Thyroid gland (tissue), 4 donors: ENCODE data around the gene PDXDC1. TPM values are rescaled to one million over a fixed set of nuclear protein-coding genes. Genes with fewer than 3 reads are reported as not detected.

Experiments
- DNase-seq, 2 donors: peaks; one replicate each; pipeline ENCODE4 v3.0.0-alpha.2; 2019
- H3K27ac ChIP-seq, 3 donors: fragments of 200-600 bp; sonication (generic); 1 replicate in 2 of 3; 2 replicates in 1 of 3; pipeline ENCODE4 v1.5.1; 2016 to 2019; ENCODE audit warnings: mild to moderate bottlenecking in 1 of 3, moderate library complexity in 1 of 3
- H3K27me3 ChIP-seq: fragments of 200-600 bp; sonication (generic); one replicate; pipeline ENCODE4 v1.5.1; 2019
- H3K36me3 ChIP-seq, 2 donors: fragments of 200-600 bp; sonication (generic); one replicate each; pipeline ENCODE4 v1.5.1; 2016 to 2019
- H3K4me1 ChIP-seq, 2 donors: fragments of 200-600 bp; sonication (generic); one replicate each; pipeline ENCODE4 v1.5.1; 2017 to 2019
- H3K4me3 ChIP-seq, 3 donors: fragments of 200-600 bp; sonication (generic); replicated peaks in 1 of 3; 1 replicate in 2 of 3; 2 replicates in 1 of 3; pipeline ENCODE4 v1.5.1; 2016; ENCODE audit warnings: mild to moderate bottlenecking in 1 of 3
- H3K9me3 ChIP-seq: fragments of 200-600 bp; sonication (generic); one replicate; pipeline ENCODE4 v1.5.1; 2017
- POLR2A ChIP-seq, 2 donors: fragments of 450-650 bp; IDR thresholded peaks; one replicate each; pipeline ENCODE4 v1.6.1; 2017; ENCODE audit warnings: antibody characterized with exemption in 2 of 2, mild to moderate bottlenecking in 2 of 2, moderate library complexity in 1 of 2
- WGBS, 2 donors: methylation state at CpG; one replicate each; pipeline ENCODE4 v1.1.5; 2017; 5-methylcytosine and 5-hydroxymethylcytosine counted together
- intact Hi-C: fragments of 100-400 bp; cut with DNase I; formaldehyde crosslinking; loops from one replicate; pipeline ENCODE4 v1.15.1; 2023
- total RNA-seq, 4 donors: library from RNA; depleted of rRNA; stranded (reverse); fragments of >200 nt; gene quantifications; one replicate each; pipeline ENCODE4 v1.2.3, GENCODE V29; 2016
- TF ChIP-seq, protein P1 (sequence below), 6 experiments: fragments of 200-600 bp in 3 of 6; fragments of 450-650 bp in 3 of 6; sonication (generic) in 3 of 6; IDR thresholded peaks; one replicate each; pipeline ENCODE4 v1.5.1; 2016 to 2019; ENCODE audit warnings: antibody characterized with exemption in 6 of 6, mild to moderate bottlenecking in 2 of 6, inconsistent platforms in 1 of 6, moderate library complexity in 1 of 6

PDXDC1 gene
- total RNA-seq, 4 donors from 2014 or later = 80.5 to 172 (median 117) TPM

- no peak overlapping the region for H3K4me3 ChIP-seq
- WGBS, 2 donors = 80 to 82% methylated on average over 14 to 15 of the region's 15 CpGs
- no peaks in the 10 kb centered on the region for H3K4me1 ChIP-seq
- TF ChIP-seq, protein P1, sequence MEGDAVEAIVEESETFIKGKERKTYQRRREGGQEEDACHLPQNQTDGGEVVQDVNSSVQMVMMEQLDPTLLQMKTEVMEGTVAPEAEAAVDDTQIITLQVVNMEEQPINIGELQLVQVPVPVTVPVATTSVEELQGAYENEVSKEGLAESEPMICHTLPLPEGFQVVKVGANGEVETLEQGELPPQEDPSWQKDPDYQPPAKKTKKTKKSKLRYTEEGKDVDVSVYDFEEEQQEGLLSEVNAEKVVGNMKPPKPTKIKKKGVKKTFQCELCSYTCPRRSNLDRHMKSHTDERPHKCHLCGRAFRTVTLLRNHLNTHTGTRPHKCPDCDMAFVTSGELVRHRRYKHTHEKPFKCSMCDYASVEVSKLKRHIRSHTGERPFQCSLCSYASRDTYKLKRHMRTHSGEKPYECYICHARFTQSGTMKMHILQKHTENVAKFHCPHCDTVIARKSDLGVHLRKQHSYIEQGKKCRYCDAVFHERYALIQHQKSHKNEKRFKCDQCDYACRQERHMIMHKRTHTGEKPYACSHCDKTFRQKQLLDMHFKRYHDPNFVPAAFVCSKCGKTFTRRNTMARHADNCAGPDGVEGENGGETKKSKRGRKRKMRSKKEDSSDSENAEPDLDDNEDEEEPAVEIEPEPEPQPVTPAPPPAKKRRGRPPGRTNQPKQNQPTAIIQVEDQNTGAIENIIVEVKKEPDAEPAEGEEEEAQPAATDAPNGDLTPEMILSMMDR (IDR thresholded peaks at IDR 0.05) = no peak
- no peak for TF ChIP-seq POLR2A (IDR thresholded peaks at IDR 0.05)
- no peak overlapping the region for H3K27ac ChIP-seq
- H3K36me3 ChIP-seq = peaks cover 78 to 88% of the 10 kb centered on the region in 2 donors
- intact Hi-C loops = no loop called here
- no peak for DNase-seq
- H3K27me3 ChIP-seq = no peaks in the 10 kb centered on the region
- no peaks in the 10 kb centered on the region for H3K9me3 ChIP-seq
These were observed 60.4 kb downstream of the PDXDC1 start for GRCh38 chr16:15035163-15035729.

GRCh38 chr16:15037003-15037402, 62.2 kb downstream of the PDXDC1 start:
- intact Hi-C loops = no loop called here
- Histone ChIP-seq H3K36me3 (peaks cover 83 to 88% of the 10 kb centered on the region in 2 donors), H3K27ac (no peak overlapping the region), H3K27me3 (no peaks in the 10 kb centered on the region), H3K4me1 (peaks cover 0 to 7% of the 10 kb centered on the region in 2 donors), H3K4me3 (no peak overlapping the region), H3K9me3 (no peaks in the 10 kb centered on the region)
- WGBS, 2 donors = 90 to 94% methylated on average over 10 of the region's 10 CpGs
- TF ChIP-seq, protein P1 (IDR thresholded peaks at IDR 0.05) = no peak
- no peak for TF ChIP-seq POLR2A (IDR thresholded peaks at IDR 0.05)
- no peak for DNase-seq

DNA sequence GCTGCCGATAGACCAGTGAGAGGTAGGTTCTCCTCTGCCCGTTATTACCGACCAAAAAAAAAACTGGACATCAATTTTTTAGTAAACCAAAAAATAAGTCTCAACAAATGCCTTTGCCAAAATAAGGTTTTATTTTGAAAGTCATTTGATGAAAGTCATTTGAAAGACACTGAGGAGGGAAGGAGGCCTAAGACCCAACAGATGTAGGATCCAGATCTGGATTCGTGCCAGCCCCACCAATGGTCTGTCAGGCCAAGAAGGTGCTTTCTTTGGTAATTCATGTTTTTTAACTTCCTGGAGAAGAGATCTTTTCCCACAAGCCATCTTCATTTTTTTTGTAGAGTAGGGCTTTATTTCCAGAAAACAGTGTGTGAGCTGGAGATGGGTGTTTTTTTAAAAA, 62.9 kb downstream of the PDXDC1 start:
- intact Hi-C loops = no loop called here

GRCh38 chr16:15038689-15039088, 63.9 kb downstream of the PDXDC1 start:
- intact Hi-C loops = no loop called here

More for the DNA sequence above, 62.9 kb downstream of the PDXDC1 start:
- Histone ChIP-seq H3K4me1 (peaks cover 0 to 7% of the 10 kb centered on the region in 2 donors), H3K27me3 (no peaks in the 10 kb centered on the region), H3K36me3 (peaks cover 76 to 81% of the 10 kb centered on the region in 2 donors), H3K27ac (no peak overlapping the region), H3K4me3 (no peak overlapping the region), H3K9me3 (no peaks in the 10 kb centered on the region)
- DNase-seq = no peak
- WGBS, 2 donors = 91 to 96% methylated on average over 4 of the region's 4 CpGs
- TF ChIP-seq, protein P1 (IDR thresholded peaks at IDR 0.05) = no peak
- TF ChIP-seq POLR2A (IDR thresholded peaks at IDR 0.05) = no peak

More at GRCh38 chr16:15038689-15039088, 63.9 kb downstream of the PDXDC1 start:
- Histone ChIP-seq H3K4me1 (peaks cover 0 to 7% of the 10 kb centered on the region in 2 donors), H3K4me3 (no peak overlapping the region), H3K36me3 (peaks cover 71% of the 10 kb centered on the region in 2 donors), H3K9me3 (no peaks in the 10 kb centered on the region), H3K27ac (no peak overlapping the region), H3K27me3 (no peaks in the 10 kb centered on the region)
- 87 to 92% methylated on average over 7 to 9 of the region's 9 CpGs for WGBS, 2 donors
- no peak for DNase-seq
- no peak for TF ChIP-seq POLR2A (IDR thresholded peaks at IDR 0.05)
- TF ChIP-seq, protein P1 (IDR thresholded peaks at IDR 0.05) = no peak
